Kidney (tissue), 14 donors: ENCODE measurements around the gene NGF. TPM values are rescaled to one million over a fixed set of nuclear protein-coding genes. Genes with fewer than 3 reads are reported as not detected.
A peak's percentile ranks its signal among the peaks of the same experiment; 100 is the strongest.

ENCODE experiments used
- DNase-seq, 5 donors: peaks; one replicate each; pipeline ENCODE4 v3.0.0-alpha.2; 2013 to 2020
- FAIRE-seq: peaks from 2 replicates; lab custom pipeline; 2012; peaks lifted over from hg19 to GRCh38; lab: Jason Lieb, UNC
- H3K27ac ChIP-seq, 2 donors: one replicate each; pipeline ENCODE4 v1.7.0; 2013; ENCODE audit warnings: low read depth in 2 of 2, low read length in 2 of 2, inconsistent platforms in 1 of 2
- H3K27me3 ChIP-seq: one replicate; pipeline ENCODE4 v1.7.1; 2013; ENCODE audit warnings: low read length, inconsistent platforms; ENCODE audit not compliant: control insufficient read depth, insufficient read depth
- H3K36me3 ChIP-seq, 3 donors: one replicate each; pipeline versions ENCODE4 v1.7.0 to v1.7.1; 2013; ENCODE audit warnings: low read length in 3 of 3, control low read depth in 1 of 3, inconsistent platforms in 1 of 3; ENCODE audit not compliant: insufficient read depth in 3 of 3, control insufficient read depth in 2 of 3
- H3K4me1 ChIP-seq, 3 donors: one replicate each; pipeline versions ENCODE4 v1.7.0 to v1.7.1; 2013; ENCODE audit warnings: low read length in 3 of 3, inconsistent platforms in 1 of 3, low read depth in 1 of 3; ENCODE audit not compliant: control insufficient read depth in 2 of 3, insufficient read depth in 2 of 3
- H3K4me3 ChIP-seq, 3 donors: one replicate each; pipeline versions ENCODE4 v1.7.0 to v1.8.1; 2013; ENCODE audit warnings: low read length in 3 of 3, control low read depth in 1 of 3, inconsistent platforms in 1 of 3
- H3K9ac ChIP-seq, 3 donors: one replicate each; pipeline versions ENCODE4 v1.7.0 to v1.7.1; 2013; ENCODE audit warnings: low read length in 3 of 3, control low read depth in 1 of 3, inconsistent platforms in 1 of 3
- H3K9me3 ChIP-seq, 3 donors: one replicate each; pipeline versions ENCODE4 v1.7.0 to v1.7.1; 2013; ENCODE audit warnings: low read length in 3 of 3, control low read depth in 1 of 3, inconsistent platforms in 1 of 3; ENCODE audit not compliant: control insufficient read depth in 2 of 3, insufficient read depth in 1 of 3
- CTCF ChIP-seq: IDR thresholded peaks from 3 replicates; pipeline ENCODE4 v1.5.1; 2012; ENCODE audit warnings: mild to moderate bottlenecking, moderate library complexity, borderline replicate concordance; ENCODE audit not compliant: insufficient read depth; ENCODE audit errors: extremely low read depth
- intact Hi-C: fragments of 100-400 bp; cut with DNase I; formaldehyde crosslinking; loops from one replicate; pipeline ENCODE4 v1.11.1; 2022
- polyA plus RNA-seq: library from polyadenylated mRNA; stranded (reverse); fragments of 350-450 nt; fragmentation: Illumina TruSeq; extraction: RNeasy Lipid Tissue Mini Kit (QIAGEN cat#74804); gene quantifications from one replicate; pipeline ENCODE4 v1.2.3, GENCODE V29; 2014; ENCODE audit warnings: low read depth, low replicate concordance; ENCODE audit not compliant: insufficient read depth
- total RNA-seq: library from RNA; stranded (reverse); fragmentation: NEBNext Ultra II Directional; extraction: Animal tissue kit (Norgen Biotek cat#: 25700); gene quantifications from one replicate; pipeline ENCODE4 v1.2.1, GENCODE V29; 2021
- donor health status: control.
- donor health status: control.
- donor health status: control.
- donor health status: control.
- donor health status: control.
- donor health status: DM: yes; HTN: yes; CAD: no.
- donor health status: Normal renal cell carcinoma (clear cell type).

Gene NGF
- total and polyA plus RNA-seq, 2 donors from 2014 or later, result 1.2 to 6.0 TPM

- no peaks in the 10 kb centered on the region for H3K4me1 ChIP-seq
- H3K9me3 ChIP-seq, result no peaks in the 10 kb centered on the region
- H3K27me3 ChIP-seq, result no peaks in the 10 kb centered on the region
- H3K4me3 ChIP-seq, result no peak overlapping the region
- DNase-seq (peak in 3 of 5 donors; percentile 28 to 64 (median 37)), FAIRE-seq (no peak)
- H3K36me3 ChIP-seq, result no peaks in the 10 kb centered on the region
- no peak for TF ChIP-seq CTCF
- no peak overlapping the region for H3K27ac ChIP-seq
- intact Hi-C loops, result no loop called here
- H3K9ac ChIP-seq, result no peak overlapping the region
Measured at GRCh38 chr1:115338457-115338820, 390 bp upstream of the NGF start.

GRCh38 chr1:115337276-115337632 is 795 bp downstream of the NGF start:
- DNase-seq (peak in 3 of 5 donors; percentile 41 to 60 (median 59)), FAIRE-seq (no peak)
- Histone ChIP-seq H3K27me3 (no peaks in the 10 kb centered on the region), H3K36me3 (no peaks in the 10 kb centered on the region), H3K27ac (no peak overlapping the region), H3K9me3 (no peaks in the 10 kb centered on the region), H3K4me1 (no peaks in the 10 kb centered on the region), H3K9ac (peak overlapping the region in 1 of 3 donors; percentile 26), H3K4me3 (peak overlapping the region; percentile 25 to 54 (median 40))
- intact Hi-C loops, result no loop called here
- no peak for TF ChIP-seq CTCF

DNA sequence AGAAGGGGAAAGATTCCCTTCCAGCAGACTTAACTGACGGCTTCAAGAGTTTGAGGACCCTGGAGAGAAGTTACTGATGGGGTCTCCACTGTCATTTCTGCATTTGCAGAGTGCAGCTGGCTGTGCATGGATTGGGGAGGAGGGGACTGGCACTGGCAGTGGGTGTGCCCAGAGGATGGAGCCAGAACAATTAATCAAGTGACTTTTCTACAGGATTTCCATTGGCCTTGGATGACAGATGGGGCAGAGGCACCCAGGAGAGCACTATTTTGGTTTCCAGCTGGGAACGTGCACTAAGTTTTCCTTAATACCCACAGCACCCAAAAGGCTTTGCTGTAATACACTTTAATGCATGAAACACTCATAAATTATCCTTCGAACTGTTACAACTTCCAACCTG is 1.3 kb downstream of the NGF start:
- Histone ChIP-seq H3K9me3 (no peaks in the 10 kb centered on the region), H3K4me1 (no peaks in the 10 kb centered on the region), H3K27me3 (no peaks in the 10 kb centered on the region), H3K9ac (peak overlapping the region in 1 of 3 donors; percentile 26), H3K36me3 (no peaks in the 10 kb centered on the region), H3K4me3 (no peak overlapping the region), H3K27ac (peak overlapping the region in 1 of 2 donors; percentile 4)
- intact Hi-C loops, result no loop called here
- no peak for TF ChIP-seq CTCF
- no peak for DNase-seq
- FAIRE-seq, result no peak
